Left lung (tissue), 10 donors: Measurements from ENCODE around the gene JARID2. TPM values are rescaled to one million over a fixed set of nuclear protein-coding genes. Genes with fewer than 3 reads are reported as not detected.

Experiments used
- ATAC-seq: fragments of 200-7000 bp; cut with Tn5 transposase; one replicate; pipeline ENCODE4 v1.9.1; 2020; ENCODE audit warnings: moderate library complexity
- DNase-seq, 4 donors: peaks; one replicate each; pipeline ENCODE4 v3.0.0-alpha.2; 2013 to 2020
- H3K27ac ChIP-seq, 2 donors: fragments of 200-600 bp; sonication (generic) in 1 of 2; one replicate each; pipeline versions ENCODE4 v1.5.0 to v1.8.0; 2020 to 2021
- H3K27me3 ChIP-seq, 2 donors: fragments of 200-600 bp; sonication (generic) in 1 of 2; one replicate each; pipeline versions ENCODE4 v1.5.0 to v1.8.0; 2020 to 2021
- H3K36me3 ChIP-seq, 2 donors: fragments of 200-600 bp; sonication (generic) in 1 of 2; one replicate each; pipeline versions ENCODE4 v1.5.0 to v1.8.0; 2020 to 2021
- H3K4me1 ChIP-seq, 2 donors: fragments of 200-600 bp; one replicate each; pipeline ENCODE4 v1.8.0; 2021
- H3K4me3 ChIP-seq, 2 donors: fragments of 200-600 bp; sonication (generic) in 1 of 2; one replicate each; pipeline versions ENCODE4 v1.5.0 to v1.8.0; 2020 to 2021; ENCODE audit warnings: mild to moderate bottlenecking in 1 of 2
- H3K9me3 ChIP-seq, 2 donors: fragments of 200-600 bp; sonication (generic) in 1 of 2; one replicate each; pipeline versions ENCODE4 v1.5.0 to v1.8.0; 2020 to 2021
- intact Hi-C, 2 donors: fragments of 100-400 bp; cut with DNase I; formaldehyde crosslinking; loops; one replicate each; pipeline versions ENCODE4 v1.11.2 to v1.14.2; 2022
- polyA plus RNA-seq, 6 donors: library from polyadenylated mRNA; unstranded; fragments of 120-200 nt; gene quantifications; one replicate each; pipeline ENCODE4 v1.2.1, GENCODE V29; 2013; ENCODE audit not compliant: insufficient read length in 6 of 6
- total RNA-seq, 2 donors: library from RNA; stranded (reverse); fragmentation: NEBNext Ultra II Directional; extraction: Animal tissue kit (Norgen Biotek cat#: 25700); gene quantifications; one replicate each; pipeline ENCODE4 v1.2.1, GENCODE V29; 2021
- TF ChIP-seq, protein P1 (sequence below), 2 donors: fragments of 200-600 bp; sonication (generic) in 1 of 2; IDR thresholded peaks; one replicate each; pipeline versions ENCODE4 v1.5.0 to v1.8.0; 2021; ENCODE audit warnings: antibody characterized with exemption in 2 of 2
- donor health status: DM: no; HTN: yes; CAD: no.
- donor health status: DM: no; HTN: no; CAD: no.

JARID2 gene
- total and polyA plus RNA-seq, 8 donors = 10.2 to 19.4 (median 17.8) TPM

DNA sequence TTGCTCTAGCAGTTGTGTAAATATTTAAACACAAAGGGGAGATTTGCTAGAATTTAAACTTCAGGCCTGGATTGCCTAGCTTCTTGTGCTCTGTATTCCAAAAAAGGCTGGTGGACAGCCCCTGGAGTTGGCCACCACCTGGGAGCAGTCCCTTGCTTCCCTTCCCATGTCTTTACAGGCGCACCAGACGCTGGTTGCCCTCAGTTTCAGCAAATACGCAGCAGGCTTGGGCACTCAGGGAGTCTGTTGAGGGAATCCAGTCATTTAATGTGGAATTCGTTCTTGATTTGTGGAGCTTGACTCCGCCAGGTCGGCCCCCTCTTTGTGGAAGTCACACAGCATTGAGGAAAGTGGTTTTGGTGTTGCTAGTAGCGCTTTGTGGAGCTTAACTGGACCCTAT is 260.2 kb downstream of the JARID2 start:
- ATAC-seq = no peak
- no peak for DNase-seq
- TF ChIP-seq, protein P1, sequence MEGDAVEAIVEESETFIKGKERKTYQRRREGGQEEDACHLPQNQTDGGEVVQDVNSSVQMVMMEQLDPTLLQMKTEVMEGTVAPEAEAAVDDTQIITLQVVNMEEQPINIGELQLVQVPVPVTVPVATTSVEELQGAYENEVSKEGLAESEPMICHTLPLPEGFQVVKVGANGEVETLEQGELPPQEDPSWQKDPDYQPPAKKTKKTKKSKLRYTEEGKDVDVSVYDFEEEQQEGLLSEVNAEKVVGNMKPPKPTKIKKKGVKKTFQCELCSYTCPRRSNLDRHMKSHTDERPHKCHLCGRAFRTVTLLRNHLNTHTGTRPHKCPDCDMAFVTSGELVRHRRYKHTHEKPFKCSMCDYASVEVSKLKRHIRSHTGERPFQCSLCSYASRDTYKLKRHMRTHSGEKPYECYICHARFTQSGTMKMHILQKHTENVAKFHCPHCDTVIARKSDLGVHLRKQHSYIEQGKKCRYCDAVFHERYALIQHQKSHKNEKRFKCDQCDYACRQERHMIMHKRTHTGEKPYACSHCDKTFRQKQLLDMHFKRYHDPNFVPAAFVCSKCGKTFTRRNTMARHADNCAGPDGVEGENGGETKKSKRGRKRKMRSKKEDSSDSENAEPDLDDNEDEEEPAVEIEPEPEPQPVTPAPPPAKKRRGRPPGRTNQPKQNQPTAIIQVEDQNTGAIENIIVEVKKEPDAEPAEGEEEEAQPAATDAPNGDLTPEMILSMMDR (IDR thresholded peaks at IDR 0.05) = no peak
- H3K4me3 ChIP-seq = no peak overlapping the region
- H3K27ac ChIP-seq = no peak overlapping the region
- no peaks in the 10 kb centered on the region for H3K27me3 ChIP-seq
- H3K9me3 ChIP-seq = no peaks in the 10 kb centered on the region
- H3K4me1 ChIP-seq = peaks cover 16 to 33% of the 10 kb centered on the region in 2 donors
- H3K36me3 ChIP-seq = peaks cover 0 to 85% of the 10 kb centered on the region in 2 donors
- intact Hi-C loops = no loop called here

DNA sequence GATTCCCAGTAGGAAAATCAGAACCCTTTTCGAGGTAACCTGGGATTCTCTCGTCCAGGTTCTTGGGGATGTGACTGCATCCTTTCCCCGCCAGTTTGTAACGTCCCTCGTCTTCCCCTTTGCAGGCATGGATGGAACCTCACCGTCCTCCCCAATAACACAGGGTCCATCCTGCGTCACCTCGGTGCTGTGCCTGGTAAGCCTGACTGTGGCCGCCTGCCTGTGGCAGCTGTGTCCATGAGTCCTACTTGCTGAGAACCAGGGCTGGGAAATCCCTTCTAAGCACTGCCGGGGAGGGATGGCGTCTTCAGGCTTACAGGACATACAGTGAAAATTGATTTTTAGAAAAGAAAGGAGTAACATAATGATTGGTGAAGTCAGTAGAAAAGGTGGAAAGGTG is 261.4 kb downstream of the JARID2 start:
- no peak for ATAC-seq
- intact Hi-C loops = no loop called here

DNA sequence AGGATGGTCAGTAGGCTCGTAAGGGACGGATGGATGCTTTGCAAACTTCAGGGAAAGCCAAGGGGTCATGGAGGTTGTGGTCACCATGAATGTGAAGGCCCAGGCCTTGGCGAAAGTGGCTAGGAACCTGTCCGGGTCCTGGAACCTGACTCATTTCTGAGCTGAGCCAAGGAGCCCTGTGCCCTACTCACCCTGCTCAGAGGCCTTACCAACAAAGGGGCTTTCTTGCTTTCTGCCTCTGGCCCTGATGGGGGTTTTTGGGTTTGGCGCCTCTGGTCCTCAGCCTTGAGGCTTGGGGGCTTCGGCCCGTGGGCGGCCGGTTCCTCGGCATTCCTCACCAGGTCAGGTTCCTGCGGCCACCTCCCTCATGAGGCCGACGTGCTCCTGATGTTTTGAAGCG is 261.9 kb downstream of the JARID2 start:
- Histone ChIP-seq H3K9me3 (no peaks in the 10 kb centered on the region), H3K4me3 (no peak overlapping the region), H3K27ac (peak overlapping the region in 1 of 2 donors; percentile 78), H3K4me1 (peaks cover 11 to 26% of the 10 kb centered on the region in 2 donors), H3K36me3 (peaks cover 0 to 84% of the 10 kb centered on the region in 2 donors), H3K27me3 (no peaks in the 10 kb centered on the region)
- TF ChIP-seq, protein P1 (IDR thresholded peaks at IDR 0.05) = no peak
- intact Hi-C loops = no loop called here
- no peak for DNase-seq
- no peak for ATAC-seq

More for the DNA sequence above, 261.4 kb downstream of the JARID2 start:
- TF ChIP-seq, protein P1 (IDR thresholded peaks at IDR 0.05) = no peak
- Histone ChIP-seq H3K36me3 (peaks cover 0 to 85% of the 10 kb centered on the region in 2 donors), H3K27me3 (no peaks in the 10 kb centered on the region), H3K27ac (no peak overlapping the region), H3K4me1 (peaks cover 11 to 26% of the 10 kb centered on the region in 2 donors), H3K9me3 (no peaks in the 10 kb centered on the region), H3K4me3 (no peak overlapping the region)
- DNase-seq = no peak

DNA sequence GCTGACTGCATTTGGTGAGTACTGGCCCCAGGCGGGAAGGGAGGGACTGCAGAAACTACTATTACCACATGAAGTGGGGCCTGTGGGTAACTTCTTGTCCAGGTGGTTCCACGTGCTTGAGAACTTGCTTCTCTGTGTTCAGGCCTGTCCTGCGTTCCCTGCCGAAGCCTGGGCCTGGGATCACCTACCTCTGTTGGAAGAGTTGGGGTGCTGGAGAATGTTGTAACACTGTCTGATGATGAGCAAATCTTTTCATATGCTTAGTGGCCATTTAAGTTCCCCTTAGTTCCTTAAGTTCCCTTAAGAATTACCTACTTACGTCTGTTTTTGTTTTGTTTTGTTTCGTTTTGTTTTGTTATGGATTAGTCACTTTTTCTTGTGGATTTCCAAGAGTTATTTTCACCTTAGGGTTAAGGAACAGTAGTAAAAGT is 262.6 kb downstream of the JARID2 start:
- TF ChIP-seq, protein P1 (IDR thresholded peaks at IDR 0.05) = no peak
- Histone ChIP-seq H3K4me1 (peaks cover 11 to 26% of the 10 kb centered on the region in 2 donors), H3K9me3 (no peaks in the 10 kb centered on the region), H3K27ac (peak overlapping the region in 1 of 2 donors; percentile 78), H3K36me3 (peaks cover 0 to 84% of the 10 kb centered on the region in 2 donors), H3K4me3 (no peak overlapping the region), H3K27me3 (no peaks in the 10 kb centered on the region)
- ATAC-seq (no peak), DNase-seq (no peak)
- intact Hi-C loops = no loop called here

DNA sequence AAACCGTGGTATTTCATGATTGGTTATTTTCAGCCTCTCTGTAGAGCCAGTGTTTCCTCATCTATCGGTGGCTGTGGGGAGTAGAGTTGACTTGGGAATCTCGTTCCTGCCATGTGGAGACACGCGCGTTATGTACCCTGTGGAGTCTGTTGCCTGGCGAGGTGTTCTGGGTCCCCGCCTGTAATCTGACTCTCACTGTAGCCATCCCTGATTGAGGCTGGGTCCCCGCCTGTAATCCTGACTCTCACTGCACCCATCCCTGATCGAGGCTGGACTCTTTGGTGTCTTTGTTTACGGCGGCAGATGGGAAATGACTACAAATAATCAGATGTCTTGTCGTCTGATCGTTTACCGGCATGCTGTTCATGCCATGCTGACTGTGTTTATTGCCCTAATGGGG is 263.1 kb downstream of the JARID2 start:
- peak overlapping the region in 1 of 2 donors; percentile 78 for H3K27ac ChIP-seq
- ATAC-seq = no peak
- H3K9me3 ChIP-seq = no peaks in the 10 kb centered on the region
- DNase-seq = no peak
- H3K27me3 ChIP-seq = no peaks in the 10 kb centered on the region
- intact Hi-C loops = no loop called here
- H3K4me1 ChIP-seq = peaks cover 11 to 23% of the 10 kb centered on the region in 2 donors
- H3K36me3 ChIP-seq = peaks cover 0 to 84% of the 10 kb centered on the region in 2 donors
- H3K4me3 ChIP-seq = no peak overlapping the region
- TF ChIP-seq, protein P1 (IDR thresholded peaks at IDR 0.05) = no peak
